ENCODE measurements around the gene TUBAL3.

TUBAL3 gene

DNA sequence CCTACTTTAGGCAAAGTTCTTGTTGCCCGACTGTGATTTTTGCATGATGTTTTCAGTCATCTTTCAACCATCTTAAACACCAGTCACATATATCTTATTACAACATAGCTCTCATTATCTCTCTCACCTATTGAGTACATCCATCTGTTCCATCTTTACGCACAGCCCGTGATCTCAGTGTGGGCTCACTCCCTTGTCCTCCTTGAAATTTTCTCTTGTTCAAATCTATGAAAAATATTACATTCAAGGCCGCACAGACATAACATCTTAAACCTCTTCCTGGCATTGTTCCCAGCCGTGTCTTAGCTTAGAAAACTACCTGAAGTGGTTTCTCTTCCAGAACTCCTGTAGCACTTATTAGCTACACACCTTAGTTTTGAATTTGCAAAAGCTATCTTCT lies 40.4 kb upstream of the TUBAL3 start:
- TF ChIP-seq Cebpa-rat (IDR thresholded peaks at IDR 0.05), result no peak

DNA sequence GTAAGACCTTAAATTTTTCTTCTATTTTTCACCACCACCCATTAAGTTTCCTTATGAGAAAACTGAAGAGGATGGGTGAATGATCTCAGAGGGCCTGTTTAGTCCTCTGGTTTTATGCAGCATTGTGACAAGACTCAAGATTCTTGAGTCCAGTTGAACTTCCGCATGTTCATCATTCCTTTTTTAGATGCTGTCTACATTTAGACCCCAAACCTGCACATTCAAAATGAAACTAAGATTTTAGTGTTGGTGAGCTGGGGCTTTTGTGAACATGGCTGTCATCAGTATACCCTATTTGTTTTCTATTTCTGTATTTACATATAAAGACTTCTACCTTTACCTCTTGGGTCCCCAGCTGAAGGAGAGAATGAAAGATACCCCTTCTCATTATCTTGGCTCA lies 38.8 kb upstream of the TUBAL3 start:
- Histone ChIP-seq H3K27ac (no peak overlapping the region), H3K4me3 (no peak overlapping the region), H3K36me3 (peaks cover 33% of the 10 kb centered on the region; the same call in 1 of the 2 replicates), H4K20me1 (no peaks in the 10 kb centered on the region), H3K9ac (no peak overlapping the region), H3K4me1 (peaks cover 25% of the 10 kb centered on the region), H3K27me3 (no peaks in the 10 kb centered on the region), H3K4me2 (no peak overlapping the region), H3K9me3 (no peaks in the 10 kb centered on the region)
- TF ChIP-seq Cebpa-rat (IDR thresholded peaks at IDR 0.05), result no peak

More for the DNA sequence above, 40.4 kb upstream of the TUBAL3 start:
- peaks cover 18% of the 10 kb centered on the region; the same call in 1 of the 2 replicates for H3K36me3 ChIP-seq
- H3K4me2 ChIP-seq, result no peak overlapping the region
- H4K20me1 ChIP-seq, result no peaks in the 10 kb centered on the region
- H3K4me3 ChIP-seq, result no peak overlapping the region
- H3K9ac ChIP-seq, result no peak overlapping the region
- H3K27me3 ChIP-seq, result no peaks in the 10 kb centered on the region
- H3K9me3 ChIP-seq, result no peaks in the 10 kb centered on the region
- H3K27ac ChIP-seq, result no peak overlapping the region
- peaks cover 27% of the 10 kb centered on the region for H3K4me1 ChIP-seq

DNA sequence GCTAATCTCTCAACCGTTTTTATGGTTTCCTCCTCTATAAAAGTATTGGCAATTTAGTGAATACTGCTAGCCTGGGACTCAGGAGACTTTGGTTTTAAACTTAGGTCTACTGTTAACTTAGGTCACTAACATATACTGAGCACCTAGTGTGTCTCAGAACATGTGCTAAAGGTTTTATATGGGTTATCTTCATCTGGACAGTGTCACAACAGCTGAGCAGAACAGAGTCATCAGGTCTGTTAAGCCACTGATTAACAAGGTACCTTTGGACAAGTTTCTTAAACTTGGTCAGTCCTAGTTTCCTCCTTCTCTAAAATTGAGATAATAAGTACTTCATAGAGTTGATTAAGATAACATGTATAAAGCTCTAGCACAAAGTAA lies 38.4 kb upstream of the TUBAL3 start:
- Histone ChIP-seq H3K4me2 (no peak overlapping the region), H4K20me1 (no peaks in the 10 kb centered on the region), H3K4me3 (no peak overlapping the region), H3K27ac (no peak overlapping the region), H3K9me3 (no peaks in the 10 kb centered on the region), H3K4me1 (peaks cover 21% of the 10 kb centered on the region), H3K36me3 (peaks cover 33% of the 10 kb centered on the region; the same call in 1 of the 2 replicates), H3K27me3 (no peaks in the 10 kb centered on the region), H3K9ac (no peak overlapping the region)
- TF ChIP-seq Cebpa-rat (IDR thresholded peaks at IDR 0.05), result no peak

DNA sequence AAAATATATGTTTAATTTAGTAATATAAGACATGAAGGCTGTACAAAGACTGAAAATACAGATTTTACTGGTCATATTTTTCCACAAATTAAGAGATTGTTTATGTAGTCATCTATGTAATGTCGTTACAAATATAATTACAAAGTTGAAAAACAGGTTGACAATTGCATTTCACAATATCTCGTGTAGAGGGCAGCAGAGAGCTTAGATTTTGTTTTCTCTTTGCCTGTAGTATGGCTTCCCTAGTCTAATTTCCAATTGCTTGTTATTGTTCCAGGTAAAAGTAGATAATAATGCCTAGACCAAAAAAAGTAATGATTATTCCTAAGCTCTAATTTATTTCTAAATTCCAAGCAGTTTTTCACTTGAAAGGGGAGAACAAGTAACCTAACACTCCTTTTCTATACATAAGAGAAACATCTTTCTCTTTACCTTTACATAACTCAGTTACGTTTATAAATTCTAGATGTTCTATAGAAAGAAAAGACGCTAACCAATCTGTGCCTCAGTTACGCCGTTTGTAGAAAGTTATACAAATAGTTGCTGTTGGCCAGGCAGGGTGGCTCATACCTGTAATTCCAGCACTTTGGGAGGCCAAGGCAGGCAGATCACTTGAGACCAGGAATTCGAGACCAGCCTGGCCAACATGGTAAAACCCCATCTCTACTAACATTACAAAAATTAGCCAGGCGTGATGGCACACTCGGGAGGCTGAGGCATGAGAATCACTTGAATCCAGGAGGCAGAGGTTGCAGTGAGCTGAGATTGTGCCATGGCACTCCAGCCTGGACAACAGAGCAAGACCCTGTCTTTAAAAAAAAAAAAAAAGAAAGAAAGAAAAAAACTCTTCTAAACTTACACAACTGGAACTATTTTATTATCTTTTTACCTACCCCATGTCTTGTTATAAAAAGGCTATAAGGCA lies 37.7 kb upstream of the TUBAL3 start:
- H3K36me3 ChIP-seq, result peaks cover 33% of the 10 kb centered on the region; the same call in 1 of the 2 replicates
- H3K9ac ChIP-seq, result no peak overlapping the region
- TF ChIP-seq Cebpa-rat (IDR thresholded peaks at IDR 0.05), result no peak
- H4K20me1 ChIP-seq, result no peaks in the 10 kb centered on the region
- H3K4me2 ChIP-seq, result no peak overlapping the region
- no peak overlapping the region for H3K27ac ChIP-seq
- peaks cover 14% of the 10 kb centered on the region for H3K4me1 ChIP-seq
- no peaks in the 10 kb centered on the region for H3K27me3 ChIP-seq
- H3K9me3 ChIP-seq, result no peaks in the 10 kb centered on the region
- no peak overlapping the region for H3K4me3 ChIP-seq

DNA sequence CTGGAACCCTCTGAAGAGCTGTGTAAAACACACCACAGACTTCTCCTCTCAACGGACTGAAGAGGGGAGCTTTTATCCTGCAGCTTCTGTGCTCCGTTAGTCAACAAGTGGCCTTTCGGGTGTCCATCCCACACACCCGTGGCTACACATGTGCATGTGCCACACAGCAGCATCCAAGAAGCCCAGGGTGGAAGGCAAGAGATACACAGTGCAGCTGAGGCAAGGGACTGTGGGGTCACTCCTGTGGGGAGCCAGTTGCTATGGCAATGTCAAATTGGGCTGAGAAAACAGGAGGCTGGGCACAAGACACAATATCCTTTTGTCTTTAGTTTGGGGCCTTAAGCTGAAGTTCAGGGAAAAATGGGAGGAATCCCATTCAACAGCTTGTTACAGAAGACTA lies 36.5 kb upstream of the TUBAL3 start:
- no peaks in the 10 kb centered on the region for H3K9me3 ChIP-seq
- no peaks in the 10 kb centered on the region for H3K27me3 ChIP-seq
- peaks cover 2% of the 10 kb centered on the region for H3K4me1 ChIP-seq
- H3K9ac ChIP-seq, result no peak overlapping the region
- H3K27ac ChIP-seq, result no peak overlapping the region
- H3K4me2 ChIP-seq, result no peak overlapping the region
- no peak for TF ChIP-seq Cebpa-rat (IDR thresholded peaks at IDR 0.05)
- H4K20me1 ChIP-seq, result no peaks in the 10 kb centered on the region
- peaks cover 33% of the 10 kb centered on the region; the same call in 1 of the 2 replicates for H3K36me3 ChIP-seq
- H3K4me3 ChIP-seq, result no peak overlapping the region

DNA sequence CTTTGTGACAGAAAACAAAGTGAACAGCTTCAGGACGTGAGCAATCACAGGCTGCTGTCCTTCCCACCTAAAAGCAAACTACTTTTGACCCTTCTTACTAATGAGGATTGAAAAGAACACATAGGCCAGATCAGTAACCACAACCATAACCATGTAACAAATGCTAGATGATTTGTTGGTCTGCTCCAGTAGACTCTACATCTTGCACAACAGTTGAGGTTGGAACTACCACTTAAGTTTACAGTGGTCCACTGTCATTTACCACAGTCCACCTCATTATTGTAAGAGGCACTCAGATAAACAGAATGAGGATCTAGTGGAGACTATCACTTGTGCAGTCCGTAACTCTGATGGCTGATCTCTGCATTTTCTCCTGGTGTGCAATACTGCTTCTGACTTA lies 35.6 kb upstream of the TUBAL3 start:
- Histone ChIP-seq H3K27me3 (no peaks in the 10 kb centered on the region), H3K4me3 (no peak overlapping the region), H3K9me3 (no peaks in the 10 kb centered on the region), H3K4me2 (no peak overlapping the region), H3K4me1 (no peaks in the 10 kb centered on the region), H3K36me3 (peaks cover 33% of the 10 kb centered on the region; the same call in 1 of the 2 replicates), H4K20me1 (no peaks in the 10 kb centered on the region), H3K9ac (no peak overlapping the region), H3K27ac (no peak overlapping the region)
- no peak for TF ChIP-seq Cebpa-rat (IDR thresholded peaks at IDR 0.05)

DNA sequence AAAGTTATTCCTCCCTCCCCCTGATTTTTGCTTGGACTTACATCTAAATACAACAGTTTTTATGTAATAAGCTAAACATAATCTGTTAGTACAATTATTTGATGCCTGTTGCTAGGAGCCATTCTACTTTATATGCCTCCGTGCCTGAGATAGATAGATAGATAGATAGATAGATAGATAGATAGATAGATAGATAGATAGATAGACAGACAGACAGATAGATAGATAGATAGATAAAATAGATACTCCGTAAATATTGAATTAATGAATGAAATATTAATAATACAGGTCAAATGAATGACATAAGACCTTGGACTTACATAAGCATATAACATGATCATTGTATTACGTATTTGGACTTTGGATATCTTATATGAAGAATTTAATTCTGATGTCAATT lies 30.7 kb upstream of the TUBAL3 start:
- Histone ChIP-seq H3K27ac (no peak overlapping the region), H3K9ac (no peak overlapping the region), H3K9me3 (0 out of 2 replicates have a peak, but pooled peaks cover 4% of the 10 kb centered on the region), H3K4me3 (no peak overlapping the region), H3K36me3 (peaks cover 38% of the 10 kb centered on the region), H3K4me1 (peaks cover 4% of the 10 kb centered on the region; the same call in 1 of the 2 replicates), H3K4me2 (no peak overlapping the region), H4K20me1 (no peaks in the 10 kb centered on the region), H3K27me3 (no peaks in the 10 kb centered on the region)
- no peak for TF ChIP-seq Cebpa-rat (IDR thresholded peaks at IDR 0.05)

DNA sequence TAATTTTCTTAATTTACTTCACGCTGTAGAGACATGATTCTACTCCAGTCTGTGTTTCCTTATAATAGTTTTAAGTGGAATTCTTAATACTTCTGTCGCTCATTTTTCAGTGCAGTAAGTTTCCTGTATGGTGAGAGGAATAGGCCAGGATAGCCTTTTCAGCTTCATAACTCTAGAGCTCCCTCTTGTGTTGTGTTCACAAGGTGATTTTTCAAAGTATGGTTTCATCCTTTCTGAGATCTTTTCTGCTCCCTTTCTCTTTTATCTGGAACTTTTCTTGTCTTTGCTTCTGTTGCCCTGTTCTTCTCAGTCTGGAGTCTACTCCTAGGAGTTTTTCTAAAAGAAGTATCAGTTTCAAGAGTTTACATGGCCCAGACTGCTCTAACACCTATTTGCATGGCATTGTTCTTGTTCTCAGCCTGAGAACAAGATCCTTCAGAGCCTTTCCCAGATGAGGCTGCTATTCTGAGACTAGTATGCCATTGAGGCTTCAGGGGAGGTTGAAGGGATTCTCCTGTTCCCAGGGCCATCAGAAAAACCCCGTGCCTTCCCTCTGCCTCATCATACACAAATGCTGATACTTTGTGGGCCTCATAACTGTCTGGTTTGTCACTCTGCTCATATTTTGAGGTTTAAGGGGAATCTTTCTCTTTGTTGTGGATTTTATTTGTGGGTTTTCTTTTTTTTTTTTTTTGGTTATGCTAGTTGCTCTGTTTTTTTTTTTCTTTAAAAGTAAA lies 29.6 kb upstream of the TUBAL3 start:
- Histone ChIP-seq H3K4me2 (no peak overlapping the region), H3K4me3 (no peak overlapping the region), H3K9me3 (0 out of 2 replicates have a peak, but pooled peaks cover 4% of the 10 kb centered on the region), H3K27ac (no peak overlapping the region), H4K20me1 (no peaks in the 10 kb centered on the region), H3K4me1 (peaks cover 4% of the 10 kb centered on the region; the same call in 1 of the 2 replicates), H3K9ac (no peak overlapping the region), H3K27me3 (no peaks in the 10 kb centered on the region), H3K36me3 (peaks cover 32% of the 10 kb centered on the region)
- TF ChIP-seq Cebpa-rat (IDR thresholded peaks at IDR 0.05), result no peak

DNA sequence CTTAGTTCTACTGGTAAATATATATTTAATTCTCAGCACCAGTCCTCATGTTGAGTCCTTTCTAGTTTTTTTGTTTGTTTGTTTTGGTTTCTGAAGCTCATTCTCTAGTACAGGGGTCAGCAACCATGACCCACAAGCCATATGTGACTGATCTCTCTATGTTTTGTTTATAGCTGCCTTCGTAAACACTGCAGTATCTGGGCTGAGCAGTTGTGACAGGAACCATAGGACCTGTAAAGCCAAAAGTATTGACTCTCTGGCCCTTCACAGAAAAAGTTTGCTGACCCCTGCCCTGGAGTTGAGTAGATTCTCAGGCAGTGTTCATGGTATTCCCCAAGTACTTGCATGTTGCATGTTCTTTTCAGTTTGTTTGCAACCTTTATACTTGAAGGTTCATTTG lies 28.6 kb upstream of the TUBAL3 start:
- no peak for TF ChIP-seq Cebpa-rat (IDR thresholded peaks at IDR 0.05)
- no peak overlapping the region for H3K4me2 ChIP-seq
- 0 out of 2 replicates have a peak, but pooled peaks cover 4% of the 10 kb centered on the region for H3K9me3 ChIP-seq
- H3K36me3 ChIP-seq, result peaks cover 33% of the 10 kb centered on the region
- H4K20me1 ChIP-seq, result no peaks in the 10 kb centered on the region
- H3K27ac ChIP-seq, result no peak overlapping the region
- no peak overlapping the region for H3K4me3 ChIP-seq
- H3K27me3 ChIP-seq, result no peaks in the 10 kb centered on the region
- no peak overlapping the region for H3K9ac ChIP-seq
- H3K4me1 ChIP-seq, result peaks cover 4% of the 10 kb centered on the region; the same call in 1 of the 2 replicates

DNA sequence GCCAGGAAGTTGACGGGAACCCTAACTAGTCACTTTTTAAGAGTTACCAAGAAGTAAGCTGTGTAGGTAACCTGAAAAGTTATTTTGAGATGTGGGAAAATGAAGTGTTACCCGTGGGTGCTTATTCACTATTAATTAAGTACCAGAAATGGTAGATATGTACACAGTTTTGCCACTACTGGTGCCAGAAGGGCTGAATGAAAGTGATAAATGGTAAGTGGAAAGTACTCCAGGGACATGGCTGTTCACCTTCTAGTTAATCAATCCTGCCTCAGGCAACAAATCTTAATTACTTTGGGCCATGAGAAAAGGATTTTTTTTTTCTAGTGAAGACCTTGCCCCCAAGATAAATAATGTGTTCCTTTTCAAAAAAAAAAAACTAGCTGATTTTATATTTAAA lies 23.5 kb upstream of the TUBAL3 start:
- Histone ChIP-seq H3K27ac (no peak overlapping the region), H3K4me3 (no peak overlapping the region), H3K4me2 (no peak overlapping the region), H3K4me1 (no peaks in the 10 kb centered on the region), H3K27me3 (no peaks in the 10 kb centered on the region), H4K20me1 (no peaks in the 10 kb centered on the region), H3K9me3 (0 out of 2 replicates have a peak, but pooled peaks cover 4% of the 10 kb centered on the region), H3K9ac (no peak overlapping the region), H3K36me3 (peaks cover 36% of the 10 kb centered on the region)
- TF ChIP-seq Cebpa-rat (IDR thresholded peaks at IDR 0.05), result no peak
